ENCODE measurements around the gene MITF.

- TF ChIP-seq CTCF (IDR thresholded peaks at IDR 0.05), result no peak
- no peak for TF ChIP-seq ZFX (IDR thresholded peaks at IDR 0.05; ENCODE audit: borderline replicate concordance)
Observed at GRCh38 chr3:69715204-69715603, 24.1 kb upstream of the MITF start.
